ENCODE measurements around the gene INF2. TPM values are rescaled to one million over a fixed set of nuclear protein-coding genes. Genes with fewer than 3 reads are reported as not detected.
A peak's percentile ranks its signal among the peaks of the same experiment; 100 is the strongest.

INF2 gene
- total RNA-seq, 3 donors from 2014 or later: 132 to 216 (median 176) TPM

- intact Hi-C loops (cut with DNase I, micrococcal nuclease): no loop called here
- ATAC-seq (no peak), DNase-seq (peak in 2 of 3 donors; percentile 60 to 72)
- Histone ChIP-seq H3K36me3 (ENCODE audit: low read depth) (no peaks in the 10 kb centered on the region), H3K9me3 (no peaks in the 10 kb centered on the region), H3K4me1 (ENCODE audit: low read depth) (peaks cover 48% of the 10 kb centered on the region), H3K4me3 (no peak overlapping the region)
- no peak for TF ChIP-seq CTCF (IDR thresholded peaks at IDR 0.05)
Measured at GRCh38 chr14:104676694-104677511, 12.5 kb upstream of the INF2 start.

- Histone ChIP-seq H3K36me3 (ENCODE audit: low read depth) (no peaks in the 10 kb centered on the region), H3K9me3 (no peaks in the 10 kb centered on the region), H3K4me1 (ENCODE audit: low read depth) (peaks cover 55% of the 10 kb centered on the region), H3K4me3 (peak overlapping the region; percentile 12)
- DNase-seq (peak; percentile 72 to 84 (median 80)), ATAC-seq (peak; percentile 68)
- TF ChIP-seq CTCF (IDR thresholded peaks at IDR 0.05): no peak
- intact Hi-C loops (cut with DNase I, micrococcal nuclease): no loop called here
Measured at GRCh38 chr14:104677512-104678332, 11.7 kb upstream of the INF2 start.

GRCh38 chr14:104678346-104678745 is 11.1 kb upstream of the INF2 start:
- peaks cover 55% of the 10 kb centered on the region for H3K4me1 ChIP-seq (ENCODE audit: low read depth)
- no peaks in the 10 kb centered on the region for H3K36me3 ChIP-seq (ENCODE audit: low read depth)
- no peak for ATAC-seq

GRCh38 chr14:104678901-104679705 is 10.3 kb upstream of the INF2 start:
- Histone ChIP-seq H3K9me3 (no peaks in the 10 kb centered on the region), H3K36me3 (ENCODE audit: low read depth) (no peaks in the 10 kb centered on the region), H3K4me3 (no peak overlapping the region), H3K4me1 (ENCODE audit: low read depth) (peaks cover 55% of the 10 kb centered on the region)
- no peak for TF ChIP-seq CTCF (IDR thresholded peaks at IDR 0.05)
- peak; percentile 19 to 56 (median 42) for DNase-seq
- intact Hi-C loops (cut with DNase I, micrococcal nuclease): no loop called here
- no peak for ATAC-seq

More at GRCh38 chr14:104678346-104678745, 11.1 kb upstream of the INF2 start:
- intact Hi-C loops (cut with DNase I, micrococcal nuclease): no loop called here
- Histone ChIP-seq H3K4me3 (no peak overlapping the region), H3K9me3 (no peaks in the 10 kb centered on the region)
- no peak for TF ChIP-seq CTCF (IDR thresholded peaks at IDR 0.05)
- DNase-seq: peak in 1 of 3 donors; percentile 59
